Measurements from ENCODE around the gene ESYT2.

ESYT2 gene

DNA sequence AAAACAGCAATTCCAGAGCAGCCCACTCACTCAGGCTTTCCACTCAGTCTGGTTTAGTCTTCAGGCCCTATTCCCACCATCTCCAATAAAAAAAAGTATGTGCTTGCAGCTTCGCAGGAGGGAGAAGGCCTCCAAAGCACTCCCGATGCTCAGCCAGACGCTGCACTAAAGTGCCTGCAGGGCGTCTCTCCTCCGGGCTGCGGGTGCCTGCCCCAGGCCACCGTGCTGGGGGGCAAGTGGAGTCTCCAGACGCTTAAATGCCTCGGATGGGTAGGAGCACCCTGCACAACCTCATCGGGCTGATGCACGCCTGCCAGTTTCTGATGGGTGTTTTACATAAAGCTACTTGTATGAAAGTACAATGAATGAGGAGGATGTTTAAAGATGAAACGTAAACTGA lies 93.4 kb downstream of the ESYT2 start:
- DNase-seq (ENCODE audit: low read depth): no peak
- TF ChIP-seq CTCF (conservative IDR thresholded peaks at IDR 0.05; ENCODE audit: control insufficient read depth, insufficient read depth, low read depth, low read length): no peak

GRCh38 chr7:158734861-158735260 lies 94.4 kb downstream of the ESYT2 start:
- peak; percentile 70 for DNase-seq (ENCODE audit: low read depth)
- H3K4me3 ChIP-seq (ENCODE audit: control insufficient read depth, low read depth, low read length): no peak overlapping the region
- no peak for TF ChIP-seq CTCF (conservative IDR thresholded peaks at IDR 0.05; ENCODE audit: control insufficient read depth, insufficient read depth, low read depth, low read length)

More for the DNA sequence above, 93.4 kb downstream of the ESYT2 start:
- H3K4me3 ChIP-seq (ENCODE audit: control insufficient read depth, low read depth, low read length): no peak overlapping the region

- TF ChIP-seq CTCF (conservative IDR thresholded peaks at IDR 0.05; ENCODE audit: control insufficient read depth, insufficient read depth, low read depth, low read length): no peak
- DNase-seq (ENCODE audit: low read depth): no peak
- H3K4me3 ChIP-seq (ENCODE audit: control insufficient read depth, low read depth, low read length): no peak overlapping the region
Observed at GRCh38 chr7:158733775-158734494, 95.4 kb downstream of the ESYT2 start.

DNA sequence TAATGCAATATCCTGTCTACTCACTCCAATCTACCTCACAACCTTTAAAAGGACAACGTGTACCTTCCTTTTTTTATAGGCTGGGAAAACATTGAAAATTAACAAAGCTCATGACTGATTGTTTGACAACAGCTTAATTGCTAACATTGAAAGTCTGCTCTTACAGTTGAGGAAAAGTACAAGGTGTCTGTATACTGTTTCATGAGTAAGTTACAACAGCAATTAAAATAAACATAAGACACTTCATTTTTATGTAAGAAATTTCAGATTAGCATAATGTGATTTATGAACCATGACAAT lies 96.1 kb downstream of the ESYT2 start:
- no peak for DNase-seq (ENCODE audit: low read depth)
- TF ChIP-seq CTCF (conservative IDR thresholded peaks at IDR 0.05; ENCODE audit: control insufficient read depth, insufficient read depth, low read depth, low read length): no peak
- no peak overlapping the region for H3K4me3 ChIP-seq (ENCODE audit: control insufficient read depth, low read depth, low read length)

- no peak for TF ChIP-seq CTCF (conservative IDR thresholded peaks at IDR 0.05; ENCODE audit: control insufficient read depth, insufficient read depth, low read depth, low read length)
- no peak for DNase-seq (ENCODE audit: low read depth)
- H3K4me3 ChIP-seq (ENCODE audit: control insufficient read depth, low read depth, low read length): no peak overlapping the region
Observed at GRCh38 chr7:158732494-158733219, 96.7 kb downstream of the ESYT2 start.

- no peak for TF ChIP-seq CTCF (conservative IDR thresholded peaks at IDR 0.05; ENCODE audit: control insufficient read depth, insufficient read depth, low read depth, low read length)
- no peak for DNase-seq (ENCODE audit: low read depth)
- H3K4me3 ChIP-seq (ENCODE audit: control insufficient read depth, low read depth, low read length): no peak overlapping the region
Observed at GRCh38 chr7:158731761-158732160, 97.5 kb downstream of the ESYT2 start.
